GM23338 (cell line): ENCODE data around the gene NRIP1. TPM values are rescaled to one million over a fixed set of nuclear protein-coding genes. Genes with fewer than 3 reads are reported as not detected.

Experiments
- ATAC-seq: fragments of 200-7000 bp; cut with Tn5 transposase; 3 replicates; pipeline ENCODE4 v1.9.1; 2020
- DNase-seq: peaks from one replicate; pipeline ENCODE4 v3.0.0-alpha.2; 2015; ENCODE audit warnings: low spot score
- H2AFZ ChIP-seq: fragments of 200-600 bp; sonication (generic); 2 replicates; pipeline ENCODE4 v1.8.0; 2016; ENCODE audit warnings: antibody characterized with exemption, mild to moderate bottlenecking, moderate library complexity
- H3F3A ChIP-seq: fragments of 200-600 bp; sonication (generic); replicated peaks from 2 replicates; pipeline ENCODE4 v1.8.0; 2017; ENCODE audit warnings: antibody characterized with exemption, mixed run types, low read depth
- H3K27ac ChIP-seq: fragments of 200-600 bp; sonication (generic); 2 replicates; pipeline ENCODE4 v1.6.1; 2016; ENCODE audit warnings: low read depth
- H3K27me3 ChIP-seq: fragments of 200-600 bp; sonication (generic); 2 replicates; pipeline ENCODE4 v1.8.0; 2016; ENCODE audit warnings: mild to moderate bottlenecking, mixed run types, moderate library complexity; ENCODE audit not compliant: insufficient read depth
- H3K36me3 ChIP-seq: fragments of 200-600 bp; sonication (generic); 2 replicates; pipeline ENCODE4 v1.8.0; 2016; ENCODE audit warnings: mild to moderate bottlenecking; ENCODE audit not compliant: insufficient read depth
- H3K4me1 ChIP-seq: fragments of 200-600 bp; sonication (generic); 2 replicates; pipeline ENCODE4 v1.8.0; 2016; ENCODE audit warnings: mild to moderate bottlenecking, moderate library complexity; ENCODE audit not compliant: insufficient read depth
- H3K4me2 ChIP-seq: fragments of 200-600 bp; sonication (generic); 2 replicates; pipeline ENCODE4 v1.7.1; 2017; ENCODE audit warnings: mixed run types
- H3K4me3 ChIP-seq: fragments of 200-600 bp; sonication (generic); 2 replicates; pipeline ENCODE4 v1.6.1; 2016; ENCODE audit warnings: mixed run types
- H3K79me2 ChIP-seq: fragments of 200-600 bp; sonication (generic); replicated peaks from 2 replicates; pipeline ENCODE4 v1.8.0; 2017; ENCODE audit warnings: mild to moderate bottlenecking; ENCODE audit not compliant: insufficient read depth
- H3K9me2 ChIP-seq: fragments of 200-600 bp; sonication (generic); 2 replicates; pipeline ENCODE4 v1.8.0; 2017; ENCODE audit not compliant: insufficient read depth
- H4K20me1 ChIP-seq: fragments of 200-600 bp; sonication (generic); replicated peaks from 2 replicates; pipeline ENCODE4 v1.8.0; 2017; ENCODE audit warnings: mild to moderate bottlenecking; ENCODE audit not compliant: insufficient read depth
- H3K27ac Mint-ChIP-seq: 2 replicates; pipeline ENCODE4 v1.8.0; 2020; ENCODE audit warnings: inconsistent platforms, mild to moderate bottlenecking, moderate library complexity, mixed read lengths
- H3K27me3 Mint-ChIP-seq: 3 replicates; pipeline ENCODE4 v1.8.0; 2022; ENCODE audit warnings: low read depth, mild to moderate bottlenecking, moderate library complexity, mixed read lengths, inconsistent platforms; ENCODE audit not compliant: insufficient read depth, poor library complexity
- H3K36me3 Mint-ChIP-seq: 3 replicates; pipeline ENCODE4 v1.8.0; 2021; ENCODE audit warnings: low read depth, mild to moderate bottlenecking, inconsistent platforms, moderate library complexity, mixed read lengths
- H3K4me1 Mint-ChIP-seq: 3 replicates; pipeline ENCODE4 v1.8.0; 2020; ENCODE audit warnings: mild to moderate bottlenecking, inconsistent platforms, mixed read lengths
- H3K4me3 Mint-ChIP-seq: 3 replicates; pipeline ENCODE4 v1.8.0; 2021; ENCODE audit warnings: moderate library complexity, mild to moderate bottlenecking, inconsistent platforms, mixed read lengths
- H3K9me3 Mint-ChIP-seq: 3 replicates; pipeline ENCODE4 v1.8.0; 2020; ENCODE audit warnings: moderate library complexity, mild to moderate bottlenecking, inconsistent platforms, mixed read lengths
- CREB1 ChIP-seq: fragments of 250-450 bp; sonication (Bioruptor Pico); IDR thresholded peaks from 2 replicates; pipeline ENCODE4 v1.5.0; 2020; ENCODE audit warnings: low read depth, mild to moderate bottlenecking, moderate library complexity
- ETS1 ChIP-seq: IDR thresholded peaks from 2 replicates; pipeline ENCODE4 v1.6.1; 2016; ENCODE audit warnings: antibody characterized with exemption
- EZH2phosphoT487 ChIP-seq: fragments of 200-600 bp; sonication (generic); IDR thresholded peaks from one replicate; pipeline ENCODE4 v1.8.1; 2018; ENCODE audit warnings: antibody characterized with exemption; ENCODE audit not compliant: unreplicated experiment
- NANOG ChIP-seq: IDR thresholded peaks from 2 replicates; pipeline ENCODE4 v1.6.1; 2016; ENCODE audit warnings: antibody characterized with exemption, borderline replicate concordance
- POLR2AphosphoS5 ChIP-seq: IDR thresholded peaks from 2 replicates; pipeline ENCODE4 v1.6.1; 2016; ENCODE audit warnings: antibody characterized with exemption, low read depth
- ZNF114 ChIP-seq: fragments of 250-450 bp; sonication (Bioruptor Pico); IDR thresholded peaks from 2 replicates; pipeline ENCODE4 v1.5.0; 2020; ENCODE audit warnings: mild to moderate bottlenecking, moderate library complexity
- polyA plus RNA-seq: library from polyadenylated mRNA; unstranded; fragments of >200 nt; fragmentation: Nextera tagmentation; extraction: Ambion mirVana; gene quantifications from 2 replicates; pipeline ENCODE4 v1.2.1, GENCODE V29; 2016
- total RNA-seq: library from RNA; depleted of rRNA; stranded (reverse); fragments of >200 nt; shearing (Covaris generic); gene quantifications from 2 replicates; pipeline ENCODE4 v1.2.3, GENCODE V29; 2014
- TF ChIP-seq, protein P1 (sequence below): fragments of 250-450 bp; sonication (Bioruptor Pico); IDR thresholded peaks from 2 replicates; pipeline ENCODE4 v1.5.0; 2020; ENCODE audit warnings: mild to moderate bottlenecking, moderate library complexity

Gene NRIP1
- total and polyA plus RNA-seq, 2 experiments from 2014 or later = 3.0 to 9.0 TPM

DNA sequence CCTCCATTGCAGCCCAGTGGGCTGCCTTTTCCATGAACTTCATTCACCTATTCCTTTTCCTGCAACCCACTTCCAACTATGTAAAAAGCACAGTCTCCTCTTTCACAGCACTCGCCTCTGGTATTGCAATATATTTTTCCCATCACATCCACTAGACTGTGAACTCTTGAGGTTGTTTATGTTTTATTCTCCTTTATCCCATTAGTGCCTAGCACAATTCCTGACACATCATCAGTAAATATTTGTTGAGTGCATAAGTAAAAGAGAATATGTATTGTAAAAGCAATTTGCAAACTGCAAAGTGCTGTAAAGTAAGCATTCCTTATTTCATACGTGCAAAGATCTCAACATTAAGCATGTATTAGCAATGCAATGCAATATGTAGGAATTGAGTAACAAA lies 27.9 kb upstream of the NRIP1 start:
- no peak overlapping the region for H3K4me2 ChIP-seq
- TF ChIP-seq ETS1 (no peak), EZH2phosphoT487 (no peak), ZNF114 (no peak)
- TF ChIP-seq, protein P1, sequence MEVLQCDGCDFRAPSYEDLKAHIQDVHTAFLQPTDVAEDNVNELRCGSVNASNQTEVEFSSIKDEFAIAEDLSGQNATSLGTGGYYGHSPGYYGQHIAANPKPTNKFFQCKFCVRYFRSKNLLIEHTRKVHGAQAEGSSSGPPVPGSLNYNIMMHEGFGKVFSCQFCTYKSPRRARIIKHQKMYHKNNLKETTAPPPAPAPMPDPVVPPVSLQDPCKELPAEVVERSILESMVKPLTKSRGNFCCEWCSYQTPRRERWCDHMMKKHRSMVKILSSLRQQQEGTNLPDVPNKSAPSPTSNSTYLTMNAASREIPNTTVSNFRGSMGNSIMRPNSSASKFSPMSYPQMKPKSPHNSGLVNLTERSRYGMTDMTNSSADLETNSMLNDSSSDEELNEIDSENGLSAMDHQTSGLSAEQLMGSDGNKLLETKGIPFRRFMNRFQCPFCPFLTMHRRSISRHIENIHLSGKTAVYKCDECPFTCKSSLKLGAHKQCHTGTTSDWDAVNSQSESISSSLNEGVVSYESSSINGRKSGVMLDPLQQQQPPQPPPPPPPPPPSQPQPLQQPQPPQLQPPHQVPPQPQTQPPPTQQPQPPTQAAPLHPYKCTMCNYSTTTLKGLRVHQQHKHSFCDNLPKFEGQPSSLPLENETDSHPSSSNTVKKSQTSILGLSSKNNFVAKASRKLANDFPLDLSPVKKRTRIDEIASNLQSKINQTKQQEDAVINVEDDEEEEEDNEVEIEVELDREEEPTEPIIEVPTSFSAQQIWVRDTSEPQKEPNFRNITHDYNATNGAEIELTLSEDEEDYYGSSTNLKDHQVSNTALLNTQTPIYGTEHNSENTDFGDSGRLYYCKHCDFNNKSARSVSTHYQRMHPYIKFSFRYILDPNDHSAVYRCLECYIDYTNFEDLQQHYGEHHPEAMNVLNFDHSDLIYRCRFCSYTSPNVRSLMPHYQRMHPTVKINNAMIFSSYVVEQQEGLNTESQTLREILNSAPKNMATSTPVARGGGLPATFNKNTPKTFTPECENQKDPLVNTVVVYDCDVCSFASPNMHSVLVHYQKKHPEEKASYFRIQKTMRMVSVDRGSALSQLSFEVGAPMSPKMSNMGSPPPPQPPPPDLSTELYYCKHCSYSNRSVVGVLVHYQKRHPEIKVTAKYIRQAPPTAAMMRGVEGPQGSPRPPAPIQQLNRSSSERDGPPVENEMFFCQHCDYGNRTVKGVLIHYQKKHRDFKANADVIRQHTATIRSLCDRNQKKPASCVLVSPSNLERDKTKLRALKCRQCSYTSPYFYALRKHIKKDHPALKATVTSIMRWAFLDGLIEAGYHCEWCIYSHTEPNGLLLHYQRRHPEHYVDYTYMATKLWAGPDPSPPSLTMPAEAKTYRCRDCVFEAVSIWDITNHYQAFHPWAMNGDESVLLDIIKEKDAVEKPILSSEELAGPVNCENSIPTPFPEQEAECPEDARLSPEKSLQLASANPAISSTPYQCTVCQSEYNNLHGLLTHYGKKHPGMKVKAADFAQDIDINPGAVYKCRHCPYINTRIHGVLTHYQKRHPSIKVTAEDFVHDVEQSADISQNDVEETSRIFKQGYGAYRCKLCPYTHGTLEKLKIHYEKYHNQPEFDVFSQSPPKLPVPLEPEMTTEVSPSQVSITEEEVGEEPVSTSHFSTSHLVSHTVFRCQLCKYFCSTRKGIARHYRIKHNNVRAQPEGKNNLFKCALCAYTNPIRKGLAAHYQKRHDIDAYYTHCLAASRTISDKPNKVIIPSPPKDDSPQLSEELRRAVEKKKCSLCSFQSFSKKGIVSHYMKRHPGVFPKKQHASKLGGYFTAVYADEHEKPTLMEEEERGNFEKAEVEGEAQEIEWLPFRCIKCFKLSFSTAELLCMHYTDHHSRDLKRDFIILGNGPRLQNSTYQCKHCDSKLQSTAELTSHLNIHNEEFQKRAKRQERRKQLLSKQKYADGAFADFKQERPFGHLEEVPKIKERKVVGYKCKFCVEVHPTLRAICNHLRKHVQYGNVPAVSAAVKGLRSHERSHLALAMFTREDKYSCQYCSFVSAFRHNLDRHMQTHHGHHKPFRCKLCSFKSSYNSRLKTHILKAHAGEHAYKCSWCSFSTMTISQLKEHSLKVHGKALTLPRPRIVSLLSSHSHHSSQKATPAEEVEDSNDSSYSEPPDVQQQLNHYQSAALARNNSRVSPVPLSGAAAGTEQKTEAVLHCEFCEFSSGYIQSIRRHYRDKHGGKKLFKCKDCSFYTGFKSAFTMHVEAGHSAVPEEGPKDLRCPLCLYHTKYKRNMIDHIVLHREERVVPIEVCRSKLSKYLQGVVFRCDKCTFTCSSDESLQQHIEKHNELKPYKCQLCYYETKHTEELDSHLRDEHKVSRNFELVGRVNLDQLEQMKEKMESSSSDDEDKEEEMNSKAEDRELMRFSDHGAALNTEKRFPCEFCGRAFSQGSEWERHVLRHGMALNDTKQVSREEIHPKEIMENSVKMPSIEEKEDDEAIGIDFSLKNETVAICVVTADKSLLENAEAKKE (CRISPR knock-in tag) = no peak
- no peaks in the 10 kb centered on the region for H3K79me2 ChIP-seq
- Mint-ChIP-seq H3K4me3 (no peak overlapping the region), H3K9me3 (no peaks in the 10 kb centered on the region), H3K27me3 (no peaks in the 10 kb centered on the region), H3K36me3 (no peaks in the 10 kb centered on the region), H3K4me1 (peaks cover 7% of the 10 kb centered on the region), H3K27ac (no peak overlapping the region)
- H2AFZ ChIP-seq = no peak overlapping the region
- H3K9me2 ChIP-seq = no peaks in the 10 kb centered on the region
- DNase-seq (no peak), ATAC-seq (no peak)
- no peaks in the 10 kb centered on the region for H3F3A ChIP-seq
- no peaks in the 10 kb centered on the region; the same call in 1 of the 2 replicates for H3K4me1 ChIP-seq
- no peak overlapping the region for H3K4me3 ChIP-seq
- H3K27ac ChIP-seq = no peak overlapping the region
- H3K36me3 ChIP-seq = no peaks in the 10 kb centered on the region
- no peaks in the 10 kb centered on the region for H3K27me3 ChIP-seq
- no peaks in the 10 kb centered on the region for H4K20me1 ChIP-seq

DNA sequence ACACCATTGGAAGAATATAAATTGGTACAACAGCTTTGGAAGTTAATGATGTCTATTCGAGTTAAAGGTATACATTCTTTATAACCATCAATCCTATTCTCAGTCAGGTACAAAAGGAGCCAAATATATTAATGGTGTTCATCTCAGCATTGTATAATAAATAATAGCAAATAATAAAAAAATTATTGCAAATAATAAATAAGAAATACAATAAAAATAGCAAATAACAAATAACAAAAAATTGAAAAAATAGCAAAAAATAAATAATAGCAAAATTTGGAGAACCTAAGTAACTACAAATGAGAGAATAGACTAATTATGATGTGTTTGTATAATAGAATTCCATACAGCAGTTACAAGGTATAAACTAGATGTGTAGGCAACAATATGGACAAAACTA lies 25.6 kb upstream of the NRIP1 start:
- no peaks in the 10 kb centered on the region for H4K20me1 ChIP-seq
- no peaks in the 10 kb centered on the region for H3K79me2 ChIP-seq
- no peak overlapping the region for H3K27ac ChIP-seq
- no peak overlapping the region for H3K4me3 ChIP-seq
- no peak overlapping the region for H3K4me3 Mint-ChIP-seq
- no peaks in the 10 kb centered on the region for H3K9me2 ChIP-seq
- no peaks in the 10 kb centered on the region for H3K27me3 Mint-ChIP-seq
- H3K36me3 Mint-ChIP-seq = no peaks in the 10 kb centered on the region
- no peak for DNase-seq
- no peak overlapping the region for H3K27ac Mint-ChIP-seq
- ATAC-seq = no peak
- no peaks in the 10 kb centered on the region; the same call in 1 of the 2 replicates for H3K4me1 ChIP-seq
- no peaks in the 10 kb centered on the region for H3K9me3 Mint-ChIP-seq
- H2AFZ ChIP-seq = no peak overlapping the region
- peaks cover 2% of the 10 kb centered on the region for H3K4me1 Mint-ChIP-seq
- no peaks in the 10 kb centered on the region for H3K27me3 ChIP-seq
- no peak overlapping the region for H3K4me2 ChIP-seq
- H3K36me3 ChIP-seq = no peaks in the 10 kb centered on the region
- no peaks in the 10 kb centered on the region for H3F3A ChIP-seq
- TF ChIP-seq ETS1 = no peak
- TF ChIP-seq NANOG = no peak
- TF ChIP-seq CREB1 (CRISPR knock-in tag) = no peak
- TF ChIP-seq POLR2AphosphoS5 = no peak
